GM19452 (cell line): ENCODE measurements around the gene RPLP2.

Experiments used
- ATAC-seq: cut with Tn5 transposase; IDR thresholded peaks from one replicate; pipeline ENCODE4 v1.9.1; 2021; ENCODE audit not compliant: unreplicated experiment

Gene RPLP2

GRCh38 chr11:773425-773824, 36.3 kb upstream of the RPLP2 start:
- ATAC-seq: no peak

- no peak for ATAC-seq
Measured at GRCh38 chr11:773830-774229, 35.9 kb upstream of the RPLP2 start.

- no peak for ATAC-seq
Measured at GRCh38 chr11:774873-775592, 34.7 kb upstream of the RPLP2 start.

DNA sequence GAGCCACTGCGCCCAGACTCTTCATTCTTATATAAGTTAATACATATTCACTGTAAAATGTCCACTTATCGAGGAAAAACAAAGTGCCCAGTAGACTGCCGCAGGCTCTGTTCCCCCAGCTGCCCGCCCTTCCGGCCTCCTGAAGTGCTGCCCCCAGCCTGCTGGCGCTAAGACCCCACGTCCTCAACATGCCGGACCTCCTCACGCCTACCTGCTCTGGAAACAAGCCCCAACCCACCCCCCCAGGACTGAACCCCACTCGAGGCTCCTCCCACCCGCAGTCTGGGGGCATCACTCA, 33.6 kb upstream of the RPLP2 start:
- no peak for ATAC-seq

DNA sequence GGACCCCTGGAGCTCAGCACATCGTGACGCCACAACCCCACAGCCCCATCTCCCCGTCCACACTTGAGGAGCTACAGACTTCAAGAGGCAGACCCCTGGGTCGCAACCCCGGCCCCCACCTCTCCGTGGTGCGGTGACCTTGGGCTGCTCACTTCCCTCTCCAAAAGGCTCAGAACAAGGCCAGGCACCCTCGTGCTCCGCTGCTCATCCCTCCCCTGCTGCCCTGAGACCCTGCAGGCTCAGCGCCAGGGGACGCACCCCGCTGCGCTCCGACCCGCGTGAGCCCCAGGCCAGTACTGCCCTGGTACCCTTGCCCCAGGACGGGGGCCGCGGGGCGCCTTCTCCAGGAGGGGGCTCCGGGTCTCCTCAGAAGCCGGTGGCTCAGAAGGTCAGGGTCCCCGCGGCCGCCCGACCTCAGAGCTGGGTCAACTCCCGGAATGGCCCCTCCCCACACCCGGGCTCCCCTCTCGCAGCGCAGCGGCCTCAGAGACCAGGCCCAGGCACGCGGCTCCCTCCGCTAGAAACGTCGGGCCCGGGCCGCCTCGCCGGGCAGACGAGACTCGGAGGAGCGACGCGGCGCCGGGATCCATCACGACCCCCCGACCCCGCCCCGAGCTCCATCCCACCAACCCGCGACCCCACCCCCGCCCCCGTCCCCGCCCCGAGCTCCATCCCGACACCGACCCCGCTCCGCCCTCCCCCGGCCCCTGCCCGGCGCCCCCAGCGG, 33.0 kb upstream of the RPLP2 start:
- ATAC-seq: peak; percentile 33

GRCh38 chr11:777288-778255, 32.2 kb upstream of the RPLP2 start, which contains the start of gene GATD1:
Gene GATD1 (minus strand): TSS chr11:777487. CDS start chr11:777462, 25 bp downstream.
- peak; percentile 62 for ATAC-seq

DNA sequence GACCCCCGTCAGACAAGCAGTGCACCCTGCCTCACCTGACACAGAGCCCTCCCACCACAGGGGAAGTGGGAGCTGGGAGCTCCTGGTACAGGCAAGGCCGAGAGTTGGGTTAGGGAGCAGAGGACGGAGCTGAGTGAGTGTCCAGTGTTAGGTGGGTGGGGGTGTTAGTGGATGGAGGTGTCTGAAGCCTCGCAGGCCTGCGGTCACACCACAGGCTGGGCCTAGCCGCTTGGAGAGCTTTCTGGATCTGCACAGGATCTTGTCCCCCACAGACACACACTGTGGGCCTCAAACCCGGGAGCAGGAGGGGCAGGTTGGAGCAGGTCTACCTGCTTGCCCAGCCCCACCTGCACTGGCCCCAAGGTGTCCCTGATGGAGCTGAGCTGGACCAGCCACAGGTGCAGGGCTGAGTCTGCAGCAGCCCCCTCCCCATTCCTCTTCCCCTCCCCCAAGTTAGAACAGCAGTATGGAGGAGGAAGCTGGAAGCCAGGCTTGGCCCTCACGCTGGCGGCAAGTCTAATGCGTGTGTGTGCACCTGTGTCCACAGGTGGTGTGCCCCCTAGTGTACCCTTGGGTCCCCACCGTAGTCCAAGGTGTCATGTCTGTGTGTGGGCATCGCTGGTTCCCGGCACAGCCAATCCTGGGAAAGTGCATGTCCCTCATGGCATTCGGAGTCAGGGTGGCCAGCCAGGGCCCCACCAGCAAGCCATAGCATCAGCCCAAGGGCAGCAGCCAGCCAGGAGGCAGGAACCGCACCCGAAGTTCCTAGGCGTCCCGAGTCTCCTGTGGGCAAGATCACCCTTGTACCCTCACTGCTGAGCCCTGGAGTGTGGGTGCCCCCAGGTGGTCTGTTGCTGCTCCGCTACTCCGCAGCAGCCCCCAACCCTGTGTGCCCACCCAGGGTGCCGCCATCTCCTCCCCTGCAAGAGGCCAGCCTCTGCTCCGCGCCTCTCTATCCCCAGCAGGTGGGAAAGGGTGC, 30.5 kb upstream of the RPLP2 start:
- ATAC-seq: no peak

DNA sequence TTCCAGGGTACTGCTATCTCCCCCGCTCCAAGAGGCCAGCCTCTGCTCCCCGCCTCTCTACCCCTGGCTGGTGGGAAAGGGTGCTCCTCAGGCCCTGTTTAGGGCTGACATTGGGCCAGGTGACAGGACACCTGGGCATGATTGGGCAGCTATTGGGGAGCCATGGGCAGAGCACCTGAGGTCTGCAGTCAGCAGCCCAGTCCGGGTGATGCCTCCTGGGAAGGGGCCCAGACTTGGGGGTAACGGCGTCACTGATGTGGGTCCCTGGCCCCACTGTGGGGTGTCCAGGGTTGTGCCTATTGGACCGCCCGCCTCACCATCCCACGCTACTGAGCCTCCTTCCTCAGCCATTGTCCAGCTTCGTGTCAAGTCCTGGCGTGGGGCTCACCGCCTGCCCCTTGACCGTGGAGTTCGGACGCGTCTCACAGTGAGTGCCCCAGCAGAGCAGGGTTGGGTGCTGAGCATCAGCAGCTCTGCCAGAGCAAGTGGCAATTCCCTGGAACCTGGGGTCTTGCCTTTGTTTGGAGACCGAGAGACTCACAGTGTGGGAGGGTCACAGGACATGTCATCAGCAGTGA, 29.7 kb upstream of the RPLP2 start:
- no peak for ATAC-seq

DNA sequence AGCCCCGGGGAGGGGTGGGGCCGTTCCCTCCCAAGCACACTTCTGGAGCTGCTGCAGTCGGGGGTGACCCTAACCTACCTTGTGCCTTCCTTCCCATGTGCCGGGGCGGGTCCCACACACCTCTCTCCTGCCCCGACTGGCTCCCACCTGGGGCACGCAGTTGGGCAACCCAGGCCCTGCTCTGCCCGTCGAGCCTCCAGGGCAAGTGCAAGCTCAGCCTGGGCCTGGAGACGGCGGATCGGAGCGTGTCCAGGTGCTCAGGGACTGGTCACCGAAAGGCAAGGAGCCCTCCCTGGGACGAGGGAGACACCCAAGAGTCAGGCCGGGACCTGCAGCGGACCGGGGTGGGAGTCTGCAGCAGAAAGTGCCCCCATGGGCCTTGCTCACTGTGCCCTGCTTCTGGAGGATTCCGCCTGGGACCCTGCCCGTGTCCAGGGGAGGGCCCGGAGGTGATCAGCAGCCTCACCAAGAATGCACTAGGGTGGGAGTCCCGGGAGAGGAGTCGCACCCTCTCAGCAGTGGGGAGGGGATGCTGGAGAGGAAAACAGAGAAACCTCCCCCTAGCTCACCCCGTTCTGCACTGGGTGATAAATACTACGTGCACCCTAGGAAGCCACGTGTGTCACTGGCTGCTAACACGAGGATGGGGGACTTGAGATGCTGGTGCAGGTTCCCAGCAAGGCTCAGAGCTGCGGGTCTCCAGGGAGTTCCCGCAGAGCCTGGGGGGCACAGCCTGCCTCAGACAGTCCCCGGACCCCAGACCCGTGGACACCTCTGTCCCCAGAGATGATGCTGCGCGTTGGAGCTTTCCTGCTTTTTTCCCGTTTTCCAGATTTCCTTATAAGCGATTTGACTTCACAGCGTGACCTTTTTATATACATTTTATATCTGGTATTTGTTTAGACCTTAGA, 27.2 kb upstream of the RPLP2 start:
- no peak for ATAC-seq

- no peak for ATAC-seq
Measured at GRCh38 chr11:783581-784015, 26.2 kb upstream of the RPLP2 start.

GRCh38 chr11:786235-787083, 23.3 kb upstream of the RPLP2 start:
- no peak for ATAC-seq

DNA sequence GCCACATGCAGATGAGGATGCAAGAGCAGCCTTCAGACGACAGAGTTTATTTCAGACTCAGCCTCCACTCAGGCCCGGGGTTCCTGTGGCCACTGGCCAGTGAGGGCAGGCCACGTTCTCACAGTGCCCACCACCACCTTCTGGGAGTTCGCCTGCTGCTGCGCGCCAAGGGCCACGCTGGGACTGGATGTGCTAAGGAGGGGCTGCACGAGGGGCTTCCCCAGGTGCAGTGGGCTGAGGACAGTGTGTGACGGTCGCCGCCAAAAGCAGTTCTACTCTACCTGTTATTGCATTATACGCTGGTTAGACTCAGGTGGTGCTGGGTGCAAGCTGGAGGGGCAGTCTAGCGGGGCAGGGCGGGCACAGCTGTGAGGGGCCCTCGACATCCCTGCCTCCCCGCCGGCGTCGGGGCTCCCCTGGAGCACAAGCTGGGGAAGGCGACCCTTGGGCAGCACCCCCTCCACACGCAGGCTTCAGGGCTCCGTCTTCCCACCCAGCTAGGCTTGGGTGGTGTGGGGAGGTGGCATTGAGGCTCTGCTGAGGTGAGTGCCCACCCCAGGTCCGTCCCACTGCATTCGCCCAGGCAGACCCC, 22.6 kb upstream of the RPLP2 start:
- no peak for ATAC-seq

DNA sequence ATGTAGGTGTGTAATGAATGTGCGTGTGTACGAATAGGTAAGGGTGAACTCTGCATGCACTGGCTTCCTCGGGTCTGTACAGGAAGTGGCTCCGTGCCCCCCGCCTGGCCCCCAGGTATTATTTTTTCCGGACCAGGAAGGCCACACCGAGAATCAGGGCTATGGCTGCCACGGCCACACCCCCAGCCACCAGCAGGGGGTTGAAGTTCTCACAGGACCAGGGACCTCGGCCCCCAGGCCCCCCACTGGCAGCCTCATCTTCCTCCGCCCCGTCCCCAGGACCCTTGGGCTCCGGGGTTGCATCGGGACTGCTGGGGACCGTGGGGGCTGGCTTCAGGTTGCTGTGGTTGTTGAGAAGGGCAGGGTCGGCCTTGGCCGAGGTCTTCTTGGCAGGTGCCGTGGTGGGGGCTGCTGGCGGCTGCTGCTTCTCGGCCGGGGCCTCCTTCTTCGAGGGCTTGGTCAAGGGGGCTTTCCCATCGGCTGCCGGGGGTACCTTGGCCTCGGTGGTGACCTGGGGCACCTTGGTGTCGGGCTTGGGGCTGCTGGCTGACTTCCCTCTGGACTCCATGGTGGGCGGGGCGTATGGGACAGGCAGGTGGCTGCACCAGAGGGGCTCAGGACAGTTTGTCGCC, 21.6 kb upstream of the RPLP2 start:
- no peak for ATAC-seq

DNA sequence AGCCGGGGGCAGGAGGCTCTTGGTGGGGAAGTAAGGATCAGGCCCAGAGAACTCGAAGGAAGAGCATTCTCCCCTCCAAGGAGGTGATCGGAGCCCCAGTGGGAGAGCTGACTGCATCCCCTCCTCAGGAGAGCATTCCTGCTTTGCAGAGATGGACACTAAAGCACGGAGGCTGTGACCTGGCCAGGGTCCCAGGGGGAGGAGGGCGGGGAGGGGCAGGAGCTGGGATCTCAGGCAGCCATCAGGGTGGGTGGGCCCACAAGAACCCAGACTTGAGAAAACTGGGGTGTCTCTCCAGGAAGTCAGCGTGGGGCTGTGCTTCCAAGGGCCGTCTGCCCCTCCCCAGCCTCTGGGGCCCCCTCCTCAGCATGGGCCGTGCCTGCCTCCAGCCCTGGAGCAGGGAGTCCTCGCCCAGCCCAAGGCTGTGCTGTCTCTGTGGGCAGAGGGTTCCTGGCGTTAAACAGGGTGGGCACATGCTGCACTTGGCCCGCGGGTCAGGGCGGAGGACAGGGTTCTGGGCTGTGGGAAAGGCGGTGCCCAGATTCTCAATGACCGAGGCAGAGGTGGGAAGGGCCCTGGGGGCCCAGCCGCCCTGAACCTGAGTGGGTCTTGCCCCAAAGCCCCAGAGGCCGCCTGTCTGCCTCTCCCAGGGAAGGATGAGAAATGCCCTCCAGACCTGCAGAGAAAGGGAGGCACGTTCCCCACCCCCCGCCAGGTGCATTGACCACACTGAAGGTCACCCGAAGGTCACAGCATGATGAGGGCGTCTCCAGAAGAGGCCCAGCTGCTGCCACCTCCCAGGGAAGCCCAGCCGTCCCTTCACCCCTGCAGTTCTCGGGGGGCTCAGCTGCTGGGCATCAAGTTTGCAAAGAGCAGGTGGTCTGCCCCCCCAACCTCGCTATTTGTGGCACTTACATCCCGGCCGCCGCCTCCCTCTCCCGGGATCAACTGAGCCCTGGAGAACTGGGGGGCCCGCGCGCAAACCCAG, 20.5 kb upstream of the RPLP2 start:
- no peak for ATAC-seq

DNA sequence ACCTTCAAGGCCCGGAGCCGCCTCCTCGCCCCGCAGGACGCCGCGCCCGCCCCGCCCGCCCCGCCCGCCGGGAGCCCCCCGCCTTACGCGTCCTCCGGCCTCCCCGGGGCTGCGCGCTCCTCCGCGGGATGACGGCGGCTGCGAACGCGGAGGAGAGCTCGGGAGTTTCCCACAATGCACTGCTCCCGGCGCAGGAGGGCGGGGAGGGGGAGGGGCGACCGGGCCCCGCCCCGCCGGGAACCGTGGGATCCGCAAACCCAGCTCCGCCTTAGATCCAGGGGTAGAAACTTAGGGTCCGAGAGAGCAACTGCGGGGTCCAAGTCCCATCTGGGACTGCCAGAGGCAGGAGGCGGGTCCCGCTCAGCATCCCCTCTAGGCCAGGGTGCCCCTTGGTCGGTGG, 19.8 kb upstream of the RPLP2 start, which contains the start of gene CEND1:
TSS of gene CEND1 (minus strand) at position 148 of the 400 bp plus-strand sequence. CDS start 1,514 bp downstream, outside the sequence.
- no peak for ATAC-seq
